ENCODE data around the gene RUNX3. TPM values are rescaled to one million over a fixed set of nuclear protein-coding genes. Genes with fewer than 3 reads are reported as not detected.

Gene RUNX3
- total RNA-seq, 1 experiment from 2014 or later = 0.28 TPM

DNA sequence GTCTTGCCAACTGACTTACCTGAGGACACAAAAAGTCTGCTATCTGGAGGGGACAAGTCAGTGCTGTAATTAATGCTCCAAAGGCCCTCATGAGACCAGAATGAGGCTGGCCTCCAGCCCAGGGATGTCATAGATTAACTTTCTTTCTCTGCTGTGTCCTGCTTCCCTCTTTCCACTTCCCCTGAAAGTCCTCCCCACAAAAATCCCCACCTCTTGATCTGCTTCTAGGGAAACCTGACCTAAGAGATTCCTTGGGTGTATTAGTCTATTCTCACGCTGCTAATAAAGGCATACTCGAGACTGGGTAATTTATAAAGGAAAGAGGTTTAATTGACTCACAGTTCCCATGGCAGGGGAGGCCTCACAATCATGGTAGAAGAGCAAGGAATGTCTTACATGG lies 39.2 kb downstream of the RUNX3 start:
- TF ChIP-seq, protein P1, sequence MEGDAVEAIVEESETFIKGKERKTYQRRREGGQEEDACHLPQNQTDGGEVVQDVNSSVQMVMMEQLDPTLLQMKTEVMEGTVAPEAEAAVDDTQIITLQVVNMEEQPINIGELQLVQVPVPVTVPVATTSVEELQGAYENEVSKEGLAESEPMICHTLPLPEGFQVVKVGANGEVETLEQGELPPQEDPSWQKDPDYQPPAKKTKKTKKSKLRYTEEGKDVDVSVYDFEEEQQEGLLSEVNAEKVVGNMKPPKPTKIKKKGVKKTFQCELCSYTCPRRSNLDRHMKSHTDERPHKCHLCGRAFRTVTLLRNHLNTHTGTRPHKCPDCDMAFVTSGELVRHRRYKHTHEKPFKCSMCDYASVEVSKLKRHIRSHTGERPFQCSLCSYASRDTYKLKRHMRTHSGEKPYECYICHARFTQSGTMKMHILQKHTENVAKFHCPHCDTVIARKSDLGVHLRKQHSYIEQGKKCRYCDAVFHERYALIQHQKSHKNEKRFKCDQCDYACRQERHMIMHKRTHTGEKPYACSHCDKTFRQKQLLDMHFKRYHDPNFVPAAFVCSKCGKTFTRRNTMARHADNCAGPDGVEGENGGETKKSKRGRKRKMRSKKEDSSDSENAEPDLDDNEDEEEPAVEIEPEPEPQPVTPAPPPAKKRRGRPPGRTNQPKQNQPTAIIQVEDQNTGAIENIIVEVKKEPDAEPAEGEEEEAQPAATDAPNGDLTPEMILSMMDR (IDR thresholded peaks at IDR 0.05; ENCODE audit: unreplicated experiment) = no peak
- Mint-ChIP-seq H3K27me3 (ENCODE audit: unreplicated experiment) (peaks cover 36% of the 10 kb centered on the region), H3K27ac (ENCODE audit: unreplicated experiment) (no peak overlapping the region), H3K9me3 (ENCODE audit: low read depth, unreplicated experiment) (peaks cover 6% of the 10 kb centered on the region), H3K36me3 (ENCODE audit: insufficient read depth, unreplicated experiment) (no peaks in the 10 kb centered on the region), H3K4me3 (ENCODE audit: low read depth, unreplicated experiment) (no peak overlapping the region), H3K4me1 (ENCODE audit: low read depth, unreplicated experiment) (no peaks in the 10 kb centered on the region)
- CTCF ChIA-PET = no interaction called here
- DNase-seq = no peak
- intact Hi-C loops (cut with micrococcal nuclease; ENCODE audit: unreplicated experiment) = no loop called here
- BruUV-seq (replicated peaks) = no TSS peak

DNA sequence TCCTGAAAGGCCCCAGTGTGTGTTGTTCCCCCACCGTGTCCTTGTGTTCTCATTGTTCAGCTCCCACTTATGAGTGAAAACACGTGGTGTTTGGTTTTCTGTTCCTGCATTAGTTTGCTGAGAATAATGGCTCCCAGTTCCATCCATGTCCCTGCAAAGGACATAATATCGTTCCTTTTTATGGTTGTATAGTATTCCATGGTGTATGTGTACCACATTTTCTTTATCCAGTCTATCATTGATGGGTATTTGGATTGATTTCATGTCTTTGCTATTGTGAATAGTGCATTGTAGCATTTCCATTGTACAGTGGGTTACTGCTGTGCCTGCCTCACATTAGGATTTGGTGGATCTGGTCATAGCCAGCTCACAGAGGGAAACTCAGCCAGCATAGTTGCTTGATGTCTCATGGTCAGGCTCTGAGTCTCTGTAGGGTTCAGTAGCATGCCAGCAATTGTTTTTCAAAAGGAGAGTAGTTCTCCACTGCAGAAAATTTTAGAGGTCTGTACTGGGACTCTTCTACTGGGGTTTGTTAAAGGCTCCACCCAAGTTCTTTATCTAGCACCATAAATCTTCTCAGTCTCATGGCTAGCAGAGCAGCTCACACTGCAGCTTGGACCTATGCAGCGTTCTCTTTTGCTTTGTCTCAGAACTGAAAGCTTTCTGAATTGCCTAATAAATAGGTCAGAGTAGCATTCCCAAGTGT lies 41.0 kb downstream of the RUNX3 start:
- no TSS peak for BruUV-seq (replicated peaks)
- Mint-ChIP-seq H3K9me3 (ENCODE audit: low read depth, unreplicated experiment) (peaks cover 6% of the 10 kb centered on the region), H3K27me3 (ENCODE audit: unreplicated experiment) (peaks cover 49% of the 10 kb centered on the region), H3K4me1 (ENCODE audit: low read depth, unreplicated experiment) (no peaks in the 10 kb centered on the region), H3K27ac (ENCODE audit: unreplicated experiment) (no peak overlapping the region), H3K4me3 (ENCODE audit: low read depth, unreplicated experiment) (no peak overlapping the region), H3K36me3 (ENCODE audit: insufficient read depth, unreplicated experiment) (no peaks in the 10 kb centered on the region)
- intact Hi-C loops (cut with micrococcal nuclease; ENCODE audit: unreplicated experiment) = no loop called here
- no peak for DNase-seq
- TF ChIP-seq, protein P1 (IDR thresholded peaks at IDR 0.05; ENCODE audit: unreplicated experiment) = no peak
- CTCF ChIA-PET = no interaction called here

DNA sequence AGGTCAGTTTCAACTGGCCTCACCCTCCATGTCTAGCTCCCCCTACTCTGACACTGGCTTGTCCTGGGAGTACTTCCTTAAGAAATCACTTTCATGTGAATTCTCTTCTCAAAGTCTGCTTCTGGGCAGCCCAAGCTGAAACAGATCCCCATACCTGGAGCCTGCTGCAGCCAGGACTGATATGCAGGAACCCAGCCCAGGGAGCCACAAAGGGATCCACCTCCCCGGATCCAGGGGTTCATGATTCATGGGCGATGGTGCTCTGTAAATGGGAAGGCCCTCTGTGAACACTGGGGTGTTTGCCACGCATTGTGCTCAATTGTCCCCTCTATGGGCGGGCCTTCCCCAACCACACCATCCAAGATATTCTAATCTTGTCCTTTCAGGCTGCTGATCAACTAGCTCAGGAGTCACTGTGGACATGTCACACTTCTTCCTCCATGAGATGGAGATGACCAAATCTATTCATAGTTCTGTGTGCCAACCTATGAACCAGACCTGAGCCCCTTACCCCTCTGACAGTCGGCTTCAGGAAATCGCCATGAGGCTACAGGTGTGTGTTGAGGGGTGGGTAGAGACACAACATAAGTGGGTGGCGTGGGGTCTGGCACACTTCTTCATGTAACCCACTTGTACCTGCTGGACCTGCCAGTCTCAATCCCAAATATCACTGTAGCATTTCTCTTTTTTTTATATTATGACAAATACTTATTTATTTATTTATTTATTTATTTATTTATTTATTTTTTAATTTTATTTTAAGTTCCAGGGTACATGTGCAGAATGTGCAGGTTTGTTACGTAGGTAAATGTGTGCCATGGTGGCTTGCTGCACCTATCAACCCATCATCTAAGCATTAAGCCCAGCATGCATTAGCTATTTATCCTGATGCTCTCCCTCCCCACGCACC lies 41.8 kb downstream of the RUNX3 start:
- Mint-ChIP-seq H3K27me3 (ENCODE audit: unreplicated experiment) (peaks cover 53% of the 10 kb centered on the region), H3K4me3 (ENCODE audit: low read depth, unreplicated experiment) (no peak overlapping the region), H3K27ac (ENCODE audit: unreplicated experiment) (no peak overlapping the region), H3K4me1 (ENCODE audit: low read depth, unreplicated experiment) (no peaks in the 10 kb centered on the region), H3K9me3 (ENCODE audit: low read depth, unreplicated experiment) (peaks cover 6% of the 10 kb centered on the region), H3K36me3 (ENCODE audit: insufficient read depth, unreplicated experiment) (no peaks in the 10 kb centered on the region)
- intact Hi-C loops (cut with micrococcal nuclease; ENCODE audit: unreplicated experiment) = no loop called here
- DNase-seq = no peak
- no TSS peak for BruUV-seq (replicated peaks)
- CTCF ChIA-PET = no interaction called here
- TF ChIP-seq, protein P1 (IDR thresholded peaks at IDR 0.05; ENCODE audit: unreplicated experiment) = no peak

DNA sequence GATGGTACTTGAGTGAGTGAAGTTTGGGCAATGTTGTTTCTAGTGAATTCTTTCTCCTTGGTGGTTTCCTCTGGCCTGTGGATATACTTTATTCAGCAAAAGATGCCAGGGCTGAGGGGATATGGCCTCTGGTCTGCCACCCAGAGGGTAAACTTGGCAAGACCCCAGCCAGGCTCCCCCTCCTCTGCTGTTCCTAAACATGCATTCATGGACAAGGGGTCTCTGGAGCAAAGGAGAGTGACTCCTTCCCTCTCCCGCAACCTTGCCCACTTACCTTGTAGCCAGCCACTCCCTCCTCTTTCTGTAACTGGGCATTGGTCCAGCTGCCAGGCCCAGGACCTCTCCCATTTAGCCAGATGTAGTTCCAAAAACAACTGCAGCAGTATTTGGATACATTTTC lies 43.8 kb downstream of the RUNX3 start:
- CTCF ChIA-PET = no interaction called here
- H3K4me3 Mint-ChIP-seq (ENCODE audit: low read depth, unreplicated experiment) = no peak overlapping the region
- TF ChIP-seq, protein P1 (IDR thresholded peaks at IDR 0.05; ENCODE audit: unreplicated experiment) = no peak
- intact Hi-C loops (cut with micrococcal nuclease; ENCODE audit: unreplicated experiment) = no loop called here
- DNase-seq = no peak
- peaks cover 2% of the 10 kb centered on the region for H3K9me3 Mint-ChIP-seq (ENCODE audit: low read depth, unreplicated experiment)
- peaks cover 50% of the 10 kb centered on the region for H3K27me3 Mint-ChIP-seq (ENCODE audit: unreplicated experiment)
- no peak overlapping the region for H3K27ac Mint-ChIP-seq (ENCODE audit: unreplicated experiment)
- BruUV-seq (replicated peaks) = no TSS peak
- no peaks in the 10 kb centered on the region for H3K4me1 Mint-ChIP-seq (ENCODE audit: low read depth, unreplicated experiment)
- H3K36me3 Mint-ChIP-seq (ENCODE audit: insufficient read depth, unreplicated experiment) = no peaks in the 10 kb centered on the region
